Astrocyte (in vitro differentiated cells and primary cell): ENCODE measurements around the gene SART3.

Experiments used
- EZH2 ChIP-seq: IDR thresholded peaks from 2 replicates; pipeline ENCODE4 v1.6.1; 2012; ENCODE audit warnings: mild to moderate bottlenecking, low read length, inconsistent platforms; ENCODE audit not compliant: insufficient read depth
- TF ChIP-seq, protein P1 (sequence below): IDR thresholded peaks from 2 replicates; pipeline ENCODE4 v1.5.1; 2011; ENCODE audit warnings: low read depth, mild to moderate bottlenecking, inconsistent platforms, low read length, moderate library complexity; ENCODE audit not compliant: insufficient read depth

DNA sequence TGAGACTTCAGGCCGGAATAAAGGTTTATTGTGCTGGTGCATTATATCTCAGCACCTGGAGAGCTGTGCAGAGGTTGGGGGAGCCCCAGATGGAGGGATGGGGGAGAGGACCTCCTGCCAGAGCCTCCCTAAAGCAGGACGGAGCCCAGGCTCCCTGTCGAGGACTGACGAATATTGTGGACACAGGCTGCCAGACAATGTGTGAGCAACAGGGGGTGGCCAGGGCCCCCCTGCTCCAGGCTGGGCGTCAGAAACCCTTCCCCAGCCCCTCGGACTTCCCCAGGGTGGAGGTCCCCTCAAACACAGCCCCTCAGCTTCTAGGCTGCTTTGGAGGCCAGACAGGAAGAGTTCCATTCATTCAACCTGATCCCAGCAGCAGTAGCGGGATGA is 28.9 kb upstream of the SART3 start:
- TF ChIP-seq, protein P1, sequence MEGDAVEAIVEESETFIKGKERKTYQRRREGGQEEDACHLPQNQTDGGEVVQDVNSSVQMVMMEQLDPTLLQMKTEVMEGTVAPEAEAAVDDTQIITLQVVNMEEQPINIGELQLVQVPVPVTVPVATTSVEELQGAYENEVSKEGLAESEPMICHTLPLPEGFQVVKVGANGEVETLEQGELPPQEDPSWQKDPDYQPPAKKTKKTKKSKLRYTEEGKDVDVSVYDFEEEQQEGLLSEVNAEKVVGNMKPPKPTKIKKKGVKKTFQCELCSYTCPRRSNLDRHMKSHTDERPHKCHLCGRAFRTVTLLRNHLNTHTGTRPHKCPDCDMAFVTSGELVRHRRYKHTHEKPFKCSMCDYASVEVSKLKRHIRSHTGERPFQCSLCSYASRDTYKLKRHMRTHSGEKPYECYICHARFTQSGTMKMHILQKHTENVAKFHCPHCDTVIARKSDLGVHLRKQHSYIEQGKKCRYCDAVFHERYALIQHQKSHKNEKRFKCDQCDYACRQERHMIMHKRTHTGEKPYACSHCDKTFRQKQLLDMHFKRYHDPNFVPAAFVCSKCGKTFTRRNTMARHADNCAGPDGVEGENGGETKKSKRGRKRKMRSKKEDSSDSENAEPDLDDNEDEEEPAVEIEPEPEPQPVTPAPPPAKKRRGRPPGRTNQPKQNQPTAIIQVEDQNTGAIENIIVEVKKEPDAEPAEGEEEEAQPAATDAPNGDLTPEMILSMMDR, result no peak
- TF ChIP-seq EZH2, result no peak
